Measurements from ENCODE around the gene ANKRD39. TPM values are rescaled to one million over a fixed set of nuclear protein-coding genes. Genes with fewer than 3 reads are reported as not detected.
"Not testable (repeated sequence)": the region's sequence is repeated elsewhere in the genome, so short reads cannot be mapped to it uniquely, and the experiment has no call there.

The ANKRD39 gene
- total and polyA plus RNA-seq, 9 of the 15 experiments (the other 6 are each of a cell fraction or from before 2014, with no cell fraction given): 8.2 to 33.1 (median 23.8) TPM

GRCh38 chr2:96805946-96806345 lies 51.9 kb downstream of the ANKRD39 start:
- H3K27ac ChIP-seq (ENCODE audit: extremely low read depth, low read depth, low read length); H3K27me3 ChIP-seq (ENCODE audit: control insufficient read depth in 2 of 2, insufficient read depth in 2 of 2, low read length in 2 of 2); H3K79me2 ChIP-seq (ENCODE audit: control insufficient read depth, insufficient read depth, low read length); H3K9me3 ChIP-seq (replicated peaks; ENCODE audit: control insufficient read depth, insufficient read depth, low read depth, low read length); H4K20me1 ChIP-seq (replicated peaks; ENCODE audit: control insufficient read depth, insufficient read depth, low read length); CTCF ChIA-PET (ENCODE audit: low intra/inter-chr PET ratio); DNase-seq (ENCODE audit: extremely low read depth in 1 of 4, low spot score in 3 of 4); H3K9ac ChIP-seq (ENCODE audit: insufficient read depth in 1 of 2, low read depth in 2 of 2, low read length in 2 of 2); H2AFZ ChIP-seq (ENCODE audit: low read depth, low read length); in situ Hi-C loops (cut with MboI); BruUV-seq (replicated peaks); FAIRE-seq; ATAC-seq; H3K4me2 ChIP-seq (ENCODE audit: insufficient read depth, low read length); H3K4me3 ChIP-seq; H3K9me1 ChIP-seq (ENCODE audit: control insufficient read depth, insufficient read depth, low read length): not testable (repeated sequence)
- intact Hi-C loops (cut with micrococcal nuclease): loop anchor here (10.0 kb wide), 1 partner anchor 251 kb away; no protein-coding TSS in a partner anchor
- WGBS (ENCODE audit: insufficient coverage, low coverage, missing lambda C conversion rate): 54% methylated on average over 1 of the region's 20 CpGs
- peaks cover 12% of the 10 kb centered on the region; the same call in 2 of the 3 replicates for H3K36me3 ChIP-seq (ENCODE audit: control insufficient read depth, insufficient read depth, low read length)
- POLR2A ChIA-PET: interaction anchor here (0.6 kb wide), 1 partner anchor 268 kb away, joined by 3 read pairs; no protein-coding TSS in a partner anchor
- peaks cover 10 to 22% of the 10 kb centered on the region in 2 experiments; a peak in 4 of 5 replicates for H3K4me1 ChIP-seq (replicated peaks in 1 of 2; ENCODE audit: control insufficient read depth in 2 of 2, insufficient read depth in 2 of 2, low read length in 2 of 2)

DNA sequence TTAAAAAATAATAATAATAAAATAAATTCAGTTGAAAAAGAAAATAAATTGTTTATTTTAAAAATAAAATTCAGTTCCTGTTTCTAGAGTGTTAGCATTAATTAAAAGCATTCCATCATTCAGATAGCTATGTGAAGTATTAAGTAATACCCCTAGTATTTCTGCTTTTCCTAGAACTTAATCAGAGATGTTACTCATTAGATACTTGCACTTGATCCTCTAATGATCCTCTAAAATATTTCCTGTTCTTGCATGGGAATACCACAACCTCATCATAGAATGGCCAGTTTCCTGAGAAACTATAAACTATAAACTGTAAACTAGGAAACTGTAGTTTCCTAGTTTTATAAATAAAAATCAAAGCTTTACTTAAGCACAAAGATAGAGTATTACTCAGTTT lies 52.8 kb downstream of the ANKRD39 start:
- in situ Hi-C loops (cut with MboI) (no loop called here), intact Hi-C loops (cut with micrococcal nuclease) (loop anchor here (10.0 kb wide), 1 partner anchor 250 kb away; no protein-coding TSS in a partner anchor)
- BruUV-seq (replicated peaks): no TSS peak
- DNase-seq (ENCODE audit: extremely low read depth in 1 of 4, low spot score in 3 of 4) (no peak), ATAC-seq (no peak), FAIRE-seq (no peak)
- Histone ChIP-seq H2AFZ (ENCODE audit: low read depth, low read length) (no peak overlapping the region), H3K79me2 (ENCODE audit: control insufficient read depth, insufficient read depth, low read length) (no peaks in the 10 kb centered on the region), H3K4me1 (replicated peaks in 1 of 2; ENCODE audit: control insufficient read depth in 2 of 2, insufficient read depth in 2 of 2, low read length in 2 of 2) (peaks cover 3 to 16% of the 10 kb centered on the region in 2 experiments; a peak in 4 of 5 replicates), H3K36me3 (ENCODE audit: control insufficient read depth, insufficient read depth, low read length) (peaks cover 17% of the 10 kb centered on the region; the same call in 2 of the 3 replicates), H3K4me3 (no peak overlapping the region), H3K4me2 (ENCODE audit: insufficient read depth, low read length) (no peak overlapping the region), H3K9me3 (replicated peaks; ENCODE audit: control insufficient read depth, insufficient read depth, low read depth, low read length) (no peaks in the 10 kb centered on the region), H3K9me1 (ENCODE audit: control insufficient read depth, insufficient read depth, low read length) (peaks cover 2% of the 10 kb centered on the region), H3K27me3 (ENCODE audit: control insufficient read depth in 2 of 2, insufficient read depth in 2 of 2, low read length in 2 of 2) (no peaks in the 10 kb centered on the region), H3K27ac (ENCODE audit: extremely low read depth, low read depth, low read length) (no peak overlapping the region), H4K20me1 (replicated peaks; ENCODE audit: control insufficient read depth, insufficient read depth, low read length) (no peaks in the 10 kb centered on the region), H3K9ac (ENCODE audit: insufficient read depth in 1 of 2, low read depth in 2 of 2, low read length in 2 of 2) (no peak overlapping the region)
- CTCF ChIA-PET (ENCODE audit: low intra/inter-chr PET ratio): no interaction called here
- POLR2A ChIA-PET: interaction anchor here (0.5 kb wide), 1 partner anchor 17 kb away, joined by 3 read pairs; no protein-coding TSS in a partner anchor
- TF ChIP-seq USF2 (CRISPR knock-in tag; IDR thresholded peaks at IDR 0.05) (no peak), POLR2AphosphoS5 (IDR thresholded peaks at IDR 0.05; ENCODE audit: control insufficient read depth, insufficient read depth, low read depth, low read length) (no peak), BMI1 (IDR thresholded peaks at IDR 0.05; ENCODE audit: low read length) (no peak), ZKSCAN8 (CRISPR knock-in tag; IDR thresholded peaks at IDR 0.05) (no peak), SNIP1 (IDR thresholded peaks at IDR 0.05; ENCODE audit: low read depth) (no peak), SMARCA5 (IDR thresholded peaks at IDR 0.05) (no peak), ETV6 (IDR thresholded peaks at IDR 0.05; ENCODE audit: borderline replicate concordance in 1 of 2, low read depth in 2 of 2, low read length in 1 of 2) (no peak), ETV6 (CRISPR knock-in tag; IDR thresholded peaks at IDR 0.05; ENCODE audit: borderline replicate concordance) (no peak), JUND (IDR thresholded peaks at IDR 0.05; ENCODE audit: borderline replicate concordance, low read depth, low read length) (no peak), JUND (tag; IDR thresholded peaks at IDR 0.05; ENCODE audit: borderline replicate concordance, low read depth, low read length) (no peak), POLR2B (IDR thresholded peaks at IDR 0.05; ENCODE audit: low read depth, partially characterized antibody) (no peak), FIP1L1 (IDR thresholded peaks at IDR 0.05; ENCODE audit: low read depth, low read length, poor library complexity, severe bottlenecking) (no peak), CHCHD3 (CRISPR knock-in tag; IDR thresholded peaks at IDR 0.05) (no peak)
- TF ChIP-seq, protein P1, sequence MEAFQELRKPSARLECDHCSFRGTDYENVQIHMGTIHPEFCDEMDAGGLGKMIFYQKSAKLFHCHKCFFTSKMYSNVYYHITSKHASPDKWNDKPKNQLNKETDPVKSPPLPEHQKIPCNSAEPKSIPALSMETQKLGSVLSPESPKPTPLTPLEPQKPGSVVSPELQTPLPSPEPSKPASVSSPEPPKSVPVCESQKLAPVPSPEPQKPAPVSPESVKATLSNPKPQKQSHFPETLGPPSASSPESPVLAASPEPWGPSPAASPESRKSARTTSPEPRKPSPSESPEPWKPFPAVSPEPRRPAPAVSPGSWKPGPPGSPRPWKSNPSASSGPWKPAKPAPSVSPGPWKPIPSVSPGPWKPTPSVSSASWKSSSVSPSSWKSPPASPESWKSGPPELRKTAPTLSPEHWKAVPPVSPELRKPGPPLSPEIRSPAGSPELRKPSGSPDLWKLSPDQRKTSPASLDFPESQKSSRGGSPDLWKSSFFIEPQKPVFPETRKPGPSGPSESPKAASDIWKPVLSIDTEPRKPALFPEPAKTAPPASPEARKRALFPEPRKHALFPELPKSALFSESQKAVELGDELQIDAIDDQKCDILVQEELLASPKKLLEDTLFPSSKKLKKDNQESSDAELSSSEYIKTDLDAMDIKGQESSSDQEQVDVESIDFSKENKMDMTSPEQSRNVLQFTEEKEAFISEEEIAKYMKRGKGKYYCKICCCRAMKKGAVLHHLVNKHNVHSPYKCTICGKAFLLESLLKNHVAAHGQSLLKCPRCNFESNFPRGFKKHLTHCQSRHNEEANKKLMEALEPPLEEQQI (IDR thresholded peaks at IDR 0.05): no peak

Data from K562 (cell line).